ENCODE measurements around the gene TEAD1. TPM values are rescaled to one million over a fixed set of nuclear protein-coding genes. Genes with fewer than 3 reads are reported as not detected.

TEAD1 gene
- polyA plus RNA-seq, 1 donor from 2014 or later, result 12.2 TPM

- Histone ChIP-seq H3F3A (ENCODE audit: insufficient read depth, low read length, poor library complexity, severe bottlenecking) (no peaks in the 10 kb centered on the region), H4K20me1 (ENCODE audit: insufficient read depth) (no peaks in the 10 kb centered on the region), H3K36me3 (ENCODE audit: insufficient read depth, low read length) (no peaks in the 10 kb centered on the region), H3K79me2 (replicated peaks; ENCODE audit: insufficient read depth, low read length) (peaks cover 38% of the 10 kb centered on the region), H3K27ac (ENCODE audit: low read length) (no peak overlapping the region), H3K4me2 (ENCODE audit: low read length) (no peak overlapping the region), H3K9me3 (ENCODE audit: low read length) (no peaks in the 10 kb centered on the region), H3K27me3 (ENCODE audit: insufficient read depth, low read depth, low read length) (no peaks in the 10 kb centered on the region), H3K9ac (ENCODE audit: low read length) (no peak overlapping the region), H3K4me3 (ENCODE audit: low read length) (no peak overlapping the region), H2AFZ (ENCODE audit: low read depth, low read length) (no peak overlapping the region), H3K9me2 (ENCODE audit: insufficient read depth, low read length) (no peaks in the 10 kb centered on the region)
- no peak for TF ChIP-seq RAD21 (conservative IDR thresholded peaks at IDR 0.05)
- TF ChIP-seq REST (IDR thresholded peaks at IDR 0.05; ENCODE audit: borderline replicate concordance), result no peak
- no peak for TF ChIP-seq SMC3 (conservative IDR thresholded peaks at IDR 0.05; ENCODE audit: poor library complexity)
- no peak for TF ChIP-seq EZH2 (IDR thresholded peaks at IDR 0.05; ENCODE audit: borderline replicate concordance, insufficient read depth, low read length, poor library complexity, severe bottlenecking)
- TF ChIP-seq MXI1 (conservative IDR thresholded peaks at IDR 0.05; ENCODE audit: poor library complexity, severe bottlenecking), result no peak
- no peak for TF ChIP-seq CTCF (IDR thresholded peaks at IDR 0.05; ENCODE audit: poor library complexity, severe bottlenecking)
- no peak for TF ChIP-seq POLR2AphosphoS5 (IDR thresholded peaks at IDR 0.05)
- TF ChIP-seq TAF1 (IDR thresholded peaks at IDR 0.05; ENCODE audit: low read depth), result no peak
Observed at GRCh38 chr11:12735262-12735661, 61.0 kb downstream of the TEAD1 start.

DNA sequence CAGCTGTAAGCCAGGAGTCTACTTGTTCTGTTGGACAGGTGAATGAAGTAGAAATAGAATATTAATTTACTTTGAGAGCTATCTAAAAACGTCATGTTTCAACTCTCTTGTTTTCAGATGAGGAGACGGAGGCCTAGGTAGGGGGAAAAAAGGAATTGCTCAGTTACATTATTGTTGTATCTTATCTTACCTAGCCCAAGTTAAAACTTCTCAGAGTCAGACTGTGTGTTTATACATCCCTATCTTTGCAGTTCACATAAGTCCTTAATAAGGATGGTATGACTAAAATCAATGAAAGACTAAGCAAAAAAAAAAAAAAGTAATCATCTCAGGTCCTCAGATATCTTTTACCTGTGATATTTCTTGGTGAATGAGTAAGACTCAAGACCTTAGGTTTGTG lies 62.8 kb downstream of the TEAD1 start:
- Histone ChIP-seq H3K27ac (ENCODE audit: low read length) (no peak overlapping the region), H3K27me3 (ENCODE audit: insufficient read depth, low read depth, low read length) (no peaks in the 10 kb centered on the region), H3K4me2 (ENCODE audit: low read length) (no peak overlapping the region), H3K4me3 (ENCODE audit: low read length) (no peak overlapping the region), H4K20me1 (ENCODE audit: insufficient read depth) (no peaks in the 10 kb centered on the region), H3K9me2 (ENCODE audit: insufficient read depth, low read length) (no peaks in the 10 kb centered on the region), H3K79me2 (replicated peaks; ENCODE audit: insufficient read depth, low read length) (peaks cover 40% of the 10 kb centered on the region), H3K9me3 (ENCODE audit: low read length) (no peaks in the 10 kb centered on the region), H2AFZ (ENCODE audit: low read depth, low read length) (no peak overlapping the region), H3K9ac (ENCODE audit: low read length) (no peak overlapping the region), H3K36me3 (ENCODE audit: insufficient read depth, low read length) (no peaks in the 10 kb centered on the region), H3F3A (ENCODE audit: insufficient read depth, low read length, poor library complexity, severe bottlenecking) (no peaks in the 10 kb centered on the region)
- TF ChIP-seq SMC3 (conservative IDR thresholded peaks at IDR 0.05; ENCODE audit: poor library complexity), result no peak
- no peak for TF ChIP-seq CTCF (IDR thresholded peaks at IDR 0.05; ENCODE audit: poor library complexity, severe bottlenecking)
- TF ChIP-seq REST (IDR thresholded peaks at IDR 0.05; ENCODE audit: borderline replicate concordance), result no peak
- TF ChIP-seq EZH2 (IDR thresholded peaks at IDR 0.05; ENCODE audit: borderline replicate concordance, insufficient read depth, low read length, poor library complexity, severe bottlenecking), result no peak
- TF ChIP-seq POLR2AphosphoS5 (IDR thresholded peaks at IDR 0.05), result no peak
- TF ChIP-seq RAD21 (conservative IDR thresholded peaks at IDR 0.05), result no peak
- no peak for TF ChIP-seq TAF1 (IDR thresholded peaks at IDR 0.05; ENCODE audit: low read depth)
- TF ChIP-seq EP300 (conservative IDR thresholded peaks at IDR 0.05; ENCODE audit: poor library complexity, severe bottlenecking), result no peak
- no peak for TF ChIP-seq MXI1 (conservative IDR thresholded peaks at IDR 0.05; ENCODE audit: poor library complexity, severe bottlenecking)

All from neural cell (in vitro differentiated cells).